HepG2 (cell line): ENCODE results near the gene SGF29. TPM values are rescaled to one million over a fixed set of nuclear protein-coding genes. Genes with fewer than 3 reads are reported as not detected.

Source experiments
- AKNA ChIP-seq: sonication (generic); formaldehyde crosslinking; IDR thresholded peaks from 2 replicates; pipeline ENCODE4 v1.4.0; 2020; ENCODE audit warnings: missing genetic modification reagents, borderline replicate concordance
- ATRX ChIP-seq: sonication (generic); formaldehyde crosslinking; IDR thresholded peaks from 2 replicates; pipeline ENCODE4 v1.4.0; 2020; ENCODE audit warnings: missing genetic modification reagents, borderline replicate concordance
- CHD4 ChIP-seq: fragments of 200-600 bp; sonication (generic); IDR thresholded peaks from 2 replicates; pipeline ENCODE4 v1.7.0; 2017; ENCODE audit warnings: mild to moderate bottlenecking, low read length, borderline replicate concordance
- FOXP1 ChIP-seq, 2 experiments: fragments of 450-650 bp in 1 of 2; IDR thresholded peaks; 2 replicates each; pipeline ENCODE4 v1.6.1; 2017 to 2018; ENCODE audit warnings: antibody characterized with exemption in 1 of 2
- GABPA ChIP-seq, 2 experiments: IDR thresholded peaks; 2 replicates each; pipeline ENCODE4 v1.6.1; 2011 to 2016; ENCODE audit warnings: low read depth in 2 of 2, low read length in 1 of 2, missing biosample characterization in 1 of 2, missing genetic modification characterization in 1 of 2
- GFI1 ChIP-seq: sonication (generic); formaldehyde crosslinking; IDR thresholded peaks from 2 replicates; pipeline ENCODE4 v1.5.0; 2020; ENCODE audit warnings: missing genetic modification reagents, mild to moderate bottlenecking, borderline replicate concordance
- KMT2A ChIP-seq: sonication (generic); formaldehyde crosslinking; IDR thresholded peaks from 2 replicates; pipeline ENCODE4 v1.4.0; 2020; ENCODE audit warnings: missing genetic modification reagents
- LBX2 ChIP-seq: sonication (generic); formaldehyde crosslinking; IDR thresholded peaks from 2 replicates; pipeline ENCODE4 v1.5.0; 2020; ENCODE audit warnings: missing genetic modification reagents, mild to moderate bottlenecking, borderline replicate concordance
- UBTF ChIP-seq: sonication (generic); formaldehyde crosslinking; IDR thresholded peaks from 2 replicates; pipeline ENCODE4 v1.4.0; 2020; ENCODE audit warnings: mild to moderate bottlenecking, missing genetic modification reagents
- ZEB1 ChIP-seq: IDR thresholded peaks from 2 replicates; pipeline ENCODE4 v1.6.1; 2012; ENCODE audit warnings: mild to moderate bottlenecking, low read depth, inconsistent platforms; ENCODE audit not compliant: insufficient replicate concordance
- polyA plus RNA-seq, 8 experiments: library from polyadenylated mRNA; depleted of rRNA in 3 of 8; stranded (reverse) in 7 of 8; unstranded in 1 of 8; fragments of >200 nt; fragmentation: Illumina TruSeq in 4 of 8; extraction: Trizol in 4 of 8; gene quantifications; 2 replicates each; pipeline versions ENCODE4 v1.2.1 to v1.2.3, GENCODE V29; 2011 to 2016; ENCODE audit warnings: low read depth in 4 of 8, missing spikeins in 1 of 8, mixed read lengths in 1 of 8; ENCODE audit not compliant: insufficient read depth in 1 of 8
- total RNA-seq, 5 experiments: library from RNA; depleted of rRNA; stranded (reverse); fragments of >200 nt; fragmentation: Illumina TruSeq; extraction: Trizol; gene quantifications; 2 replicates each; pipeline ENCODE4 v1.2.3, GENCODE V29; 2016; ENCODE audit warnings: low read depth in 1 of 5

Gene SGF29
- total and polyA plus RNA-seq, 2 of the 13 experiments (the other 11 are each of a cell fraction or from before 2014, with no cell fraction given) = 5.0 to 29.4 TPM

DNA sequence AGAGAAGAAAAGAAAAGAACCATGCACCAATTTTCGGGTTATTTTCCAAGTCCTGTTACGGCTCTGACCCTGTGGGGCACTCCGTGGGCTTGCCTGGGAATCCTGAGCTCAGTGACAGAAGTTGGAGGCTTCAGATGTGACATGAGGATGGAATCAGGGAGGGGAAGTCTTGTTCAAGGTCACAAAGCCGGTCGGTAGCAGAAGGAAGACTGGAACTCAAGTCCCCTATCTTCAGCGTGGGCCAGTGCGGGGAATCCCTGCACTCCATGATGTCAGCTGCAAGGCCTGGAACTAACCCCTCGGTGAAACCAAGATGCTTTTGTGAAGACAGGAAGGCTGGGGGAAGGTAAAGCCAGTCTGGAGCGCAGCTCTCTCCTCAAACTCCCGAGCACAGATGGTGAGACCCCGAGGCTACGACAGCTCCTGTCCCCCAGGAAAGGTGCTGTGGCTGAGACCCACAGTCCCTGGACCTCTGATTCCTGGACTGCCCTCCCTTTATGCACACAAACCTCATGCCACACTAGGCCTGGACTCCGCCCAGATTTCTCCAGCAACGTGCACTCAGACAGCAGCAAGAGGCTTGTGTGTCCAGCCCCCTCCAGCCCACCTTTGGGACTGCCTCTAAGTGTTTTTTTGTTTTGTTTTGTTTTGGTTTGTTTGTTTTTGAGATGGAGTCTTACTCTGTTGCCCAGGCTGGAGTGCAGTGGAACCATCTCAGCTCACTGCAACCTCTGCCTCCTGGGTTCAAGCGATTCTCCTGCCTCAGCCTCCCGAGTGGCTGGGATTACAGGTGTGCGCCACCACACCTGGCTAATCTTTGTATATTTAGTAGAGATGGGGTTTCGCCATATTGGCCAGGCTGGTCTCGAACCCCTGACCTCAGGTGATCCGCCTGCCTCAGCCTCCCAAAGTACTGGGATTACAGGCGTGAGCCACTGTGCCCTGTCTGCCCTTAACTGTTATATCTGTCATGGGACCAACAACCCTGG is 41.6 kb upstream of the SGF29 start (continued):
- TF ChIP-seq GABPA (IDR thresholded peaks at IDR 0.05; ENCODE audit: low read depth, low read length) (no peak), GABPA (CRISPR knock-in tag; IDR thresholded peaks at IDR 0.05; ENCODE audit: low read depth) (0 out of 2 replicates have a peak, but pooled peaks have one; percentile 6), GFI1 (no peak), AKNA (CRISPR knock-in tag) (no peak), ZEB1 (peak; percentile 26), FOXP1 (IDR thresholded peaks at IDR 0.05) (no peak), FOXP1 (CRISPR knock-in tag; IDR thresholded peaks at IDR 0.05) (peak; percentile 9; the same call in 1 of the 2 replicates), ATRX (CRISPR knock-in tag) (no peak), KMT2A (CRISPR knock-in tag) (no peak; the same call in 1 of the 2 replicates), LBX2 (no peak), UBTF (CRISPR knock-in tag) (peak; percentile 35; the same call in 1 of the 2 replicates), CHD4 (peak; percentile 64; the same call in 1 of the 2 replicates)
